IMR-90 (cell line): ENCODE measurements around the gene HNRNPUL1. TPM values are rescaled to one million over a fixed set of nuclear protein-coding genes. Genes with fewer than 3 reads are reported as not detected.

ENCODE experiments used
- ATAC-seq: fragments of 200-7000 bp; cut with Tn5 transposase; 2 replicates; pipeline ENCODE4 v1.9.1; 2020; ENCODE audit warnings: low read depth, mild to moderate bottlenecking, moderate library complexity
- BruUV-seq: library from RNA; stranded (reverse); fragments of 400-500 nt; replicated peaks from 2 replicates; lab custom pipeline; 2021; lab: Mats Ljungman, UMichigan
- CTCF ChIA-PET: fragments of 300-600 bp; formaldehyde crosslinking; extraction: SDS; loops from one replicate; lab custom pipeline; 2021; ENCODE audit warnings: antibody characterized with exemption; lab: Yijun Ruan, JAX
- POLR2A ChIA-PET: fragments of 300-600 bp; sonication (Branson Sonifier 250); formaldehyde crosslinking; loops from one replicate; lab custom pipeline; 2022; ENCODE audit warnings: antibody characterized with exemption; ENCODE audit not compliant: unreplicated experiment; lab: Charles Lee
- DNase-seq: peaks from one replicate; pipeline ENCODE4 v3.0.0; 2013
- H2AFZ ChIP-seq: replicated peaks from 2 replicates; pipeline ENCODE3; 2013; ENCODE audit warnings: low read length, mild to moderate bottlenecking; ENCODE audit not compliant: poor library complexity
- H2AK5ac ChIP-seq: 2 replicates; pipeline ENCODE4 v1.6.1; 2013; ENCODE audit warnings: low read depth, low read length, inconsistent platforms
- H2AK9ac ChIP-seq: replicated peaks from 2 replicates; pipeline ENCODE3; 2013; ENCODE audit warnings: mild to moderate bottlenecking, low read depth, low read length, moderate library complexity; ENCODE audit not compliant: poor library complexity
- H2BK120ac ChIP-seq: 2 replicates; pipeline ENCODE4 v1.6.1; 2013; ENCODE audit warnings: low read depth, low read length, inconsistent platforms
- H2BK15ac ChIP-seq: 3 replicates; pipeline ENCODE4 v1.6.1; 2013; ENCODE audit warnings: low read depth, low read length, inconsistent platforms
- H2BK20ac ChIP-seq: 2 replicates; pipeline ENCODE4 v1.6.1; 2013; ENCODE audit warnings: low read depth, mild to moderate bottlenecking, inconsistent platforms, low read length, moderate library complexity
- H2BK5ac ChIP-seq: 2 replicates; pipeline ENCODE4 v1.6.1; 2013; ENCODE audit warnings: mild to moderate bottlenecking, low read depth, low read length, inconsistent platforms; ENCODE audit not compliant: poor library complexity, severe bottlenecking
- H3K14ac ChIP-seq: replicated peaks from 2 replicates; pipeline ENCODE4 v1.6.1; 2013; ENCODE audit warnings: low read depth, low read length, inconsistent platforms
- H3K18ac ChIP-seq: 2 replicates; pipeline ENCODE4 v1.6.1; 2013; ENCODE audit warnings: low read depth, low read length, control low read depth
- H3K23ac ChIP-seq: 2 replicates; pipeline ENCODE4 v1.6.1; 2013; ENCODE audit warnings: low read depth, low read length, inconsistent platforms
- H3K27ac ChIP-seq: 2 replicates; pipeline ENCODE4 v1.5.1; 2013; ENCODE audit warnings: mild to moderate bottlenecking, control low read depth, low read length; ENCODE audit not compliant: insufficient read depth
- H3K27me3 ChIP-seq: 2 replicates; pipeline ENCODE4 v1.6.1; 2013; ENCODE audit warnings: low read length; ENCODE audit not compliant: control insufficient read depth, insufficient read depth
- H3K36me3 ChIP-seq: 2 replicates; pipeline ENCODE4 v1.6.1; 2013; ENCODE audit warnings: low read length, mixed read lengths; ENCODE audit not compliant: control insufficient read depth, insufficient read depth
- H3K4ac ChIP-seq: 2 replicates; pipeline ENCODE4 v1.6.1; 2013; ENCODE audit warnings: low read depth, low read length, inconsistent platforms
- H3K4me1 ChIP-seq: 2 replicates; pipeline ENCODE4 v1.6.1; 2013; ENCODE audit warnings: low read length, mixed read lengths; ENCODE audit not compliant: control insufficient read depth, insufficient read depth
- H3K4me2 ChIP-seq: 2 replicates; pipeline ENCODE4 v1.6.1; 2013; ENCODE audit warnings: low read depth, mild to moderate bottlenecking, control low read depth, low read length, moderate library complexity
- H3K4me3 ChIP-seq: 2 replicates; pipeline ENCODE4 v1.5.1; 2013; ENCODE audit warnings: low read depth, mild to moderate bottlenecking, control low read depth, low read length, moderate library complexity; ENCODE audit not compliant: insufficient read depth
- H3K56ac ChIP-seq: 2 replicates; pipeline ENCODE4 v1.6.1; 2013; ENCODE audit warnings: low read length, inconsistent platforms; ENCODE audit not compliant: insufficient read depth; ENCODE audit errors: extremely low read depth
- H3K79me1 ChIP-seq, 2 experiments: 2 replicates each; pipeline ENCODE4 v1.6.1; 2013; ENCODE audit warnings: low read length in 2 of 2, inconsistent platforms in 1 of 2, low read depth in 1 of 2
- H3K9ac ChIP-seq: 2 replicates; pipeline ENCODE4 v1.6.1; 2013; ENCODE audit warnings: low read depth, low read length, control low read depth
- H3K9me1 ChIP-seq: 2 replicates; pipeline ENCODE4 v1.6.1; 2013; ENCODE audit warnings: low read length, inconsistent platforms; ENCODE audit not compliant: insufficient read depth
- H3K9me3 ChIP-seq: 2 replicates; pipeline ENCODE4 v1.6.1; 2013; ENCODE audit warnings: low read length; ENCODE audit not compliant: control insufficient read depth, insufficient read depth
- H4K20me1 ChIP-seq: 2 replicates; pipeline ENCODE4 v1.6.1; 2013; ENCODE audit warnings: low read length, inconsistent platforms; ENCODE audit not compliant: insufficient read depth
- H4K5ac ChIP-seq: 2 replicates; pipeline ENCODE4 v1.6.1; 2013; ENCODE audit warnings: mild to moderate bottlenecking, low read depth, low read length, control low read depth
- H4K8ac ChIP-seq, 2 experiments: 2 replicates each; pipeline ENCODE4 v1.6.1; 2013; ENCODE audit warnings: low read depth in 2 of 2, low read length in 2 of 2, control low read depth in 1 of 2, inconsistent platforms in 1 of 2
- H4K91ac ChIP-seq: 2 replicates; pipeline ENCODE4 v1.6.1; 2013; ENCODE audit warnings: low read depth, low read length, inconsistent platforms; ENCODE audit not compliant: insufficient read depth
- BHLHE40 ChIP-seq: fragments of 150-350 bp; IDR thresholded peaks from 2 replicates; pipeline ENCODE4 v1.6.1; 2016; ENCODE audit warnings: mild to moderate bottlenecking, low read depth, low read length
- CEBPB ChIP-seq: IDR thresholded peaks from 2 replicates; pipeline ENCODE4 v1.6.1; 2012; ENCODE audit warnings: low read depth, low read length, improper control_type of control experiment
- CTCF ChIP-seq: conservative IDR thresholded peaks from 2 replicates; pipeline ENCODE4 v1.5.1; 2012; ENCODE audit warnings: mild to moderate bottlenecking, low read depth, low read length, improper control_type of control experiment
- MAZ ChIP-seq: IDR thresholded peaks from 2 replicates; pipeline ENCODE4 v1.6.1; 2012; ENCODE audit warnings: low read depth, mild to moderate bottlenecking, low read length, improper control_type of control experiment, moderate library complexity, borderline replicate concordance
- NFE2L2 ChIP-seq: fragments of 150-350 bp; IDR thresholded peaks from 2 replicates; pipeline ENCODE4 v1.6.1; 2016; ENCODE audit warnings: low read depth, mild to moderate bottlenecking, low read length
- POLR2A ChIP-seq: IDR thresholded peaks from 2 replicates; pipeline ENCODE4 v1.6.1; 2012; ENCODE audit warnings: mild to moderate bottlenecking, low read depth, low read length
- RCOR1 ChIP-seq: IDR thresholded peaks from 2 replicates; pipeline ENCODE4 v1.6.1; 2012; ENCODE audit warnings: mild to moderate bottlenecking, low read length, improper control_type of control experiment; ENCODE audit not compliant: insufficient replicate concordance
- RFX5 ChIP-seq: IDR thresholded peaks from 2 replicates; pipeline ENCODE4 v1.8.0; 2012; ENCODE audit warnings: low read depth, mild to moderate bottlenecking, low read length, moderate library complexity
- WGBS, 2 experiments: methylation state at CpG; one replicate each; pipeline versions ENCODE4 v1.1.5 to v1.1.7; 2013; ENCODE audit warnings: missing lambda C conversion rate in 2 of 2; ENCODE audit not compliant: insufficient read length in 1 of 2; ENCODE audit errors: extremely low coverage in 2 of 2; 5-methylcytosine and 5-hydroxymethylcytosine counted together
- dilution Hi-C: fragments of 300-500 bp; cut with HindIII; formaldehyde crosslinking; loops from one replicate; pipeline ENCODE4 v1.14.3; 2018; ENCODE audit warnings: low sequenced_read_pairs; ENCODE audit not compliant: unreplicated experiment
- in situ Hi-C: fragments of 300-500 bp; cut with MboI; formaldehyde crosslinking; loops from 3 replicates; pipeline ENCODE4 v1.14.3; 2019; ENCODE audit warnings: low sequenced_read_pairs, inconsistent platforms, mixed read lengths
- intact Hi-C: fragments of 100-400 bp; cut with micrococcal nuclease; formaldehyde crosslinking; loops from 2 replicates; pipeline ENCODE4 v1.10.0; 2022
- polyA plus RNA-seq, 3 experiments: library from polyadenylated mRNA; depleted of rRNA; stranded (reverse); fragments of >200 nt; gene quantifications; 2 replicates each; pipeline ENCODE4 v1.2.3, GENCODE V29; 2012; ENCODE audit warnings: low replicate concordance in 1 of 3
- total RNA-seq: library from RNA; depleted of rRNA; stranded (reverse); fragments of >200 nt; gene quantifications from 2 replicates; pipeline ENCODE4 v1.2.3, GENCODE V29; 2012

HNRNPUL1 gene
- total and polyA plus RNA-seq, 2 of the 4 experiments (the other 2 are of a cell fraction), result 50.7 to 67.3 TPM

GRCh38 chr19:41241859-41242258, 22.3 kb upstream of the HNRNPUL1 start:
- Histone ChIP-seq H3K9me3 (no peaks in the 10 kb centered on the region), H3K18ac (no peak overlapping the region), H3K79me1 (peaks cover 69 to 74% of the 10 kb centered on the region in 2 experiments), H4K5ac (no peak overlapping the region; the same call in 1 of the 2 replicates), H4K8ac (no peak overlapping the region; a peak in 1 of 4 replicates), H3K14ac (no peak overlapping the region), H3K23ac (peak overlapping the region; percentile 49; the same call in 1 of the 2 replicates), H4K20me1 (peaks cover 41% of the 10 kb centered on the region), H2AFZ (no peak overlapping the region), H2BK20ac (no peak overlapping the region), H2AK5ac (no peak overlapping the region), H2BK120ac (no peak overlapping the region), H3K36me3 (peaks cover 86% of the 10 kb centered on the region), H3K4me2 (no peak overlapping the region), H3K9me1 (peaks cover 14% of the 10 kb centered on the region), H2AK9ac (peak overlapping the region; percentile 31), H2BK15ac (no peak overlapping the region), H3K4me3 (no peak overlapping the region), H3K27me3 (no peaks in the 10 kb centered on the region), H3K27ac (no peak overlapping the region), H3K4me1 (no peaks in the 10 kb centered on the region), H3K56ac (no peak overlapping the region), H4K91ac (no peak overlapping the region), H3K9ac (no peak overlapping the region), H3K4ac (no peak overlapping the region), H2BK5ac (no peak overlapping the region)
- DNase-seq, result no peak
- intact Hi-C loops, result no loop called here
- 65 to 100% methylated on average over 2 of the region's 5 CpGs for WGBS, 2 experiments
- ChIA-PET CTCF (interaction anchor here (0.6 kb wide), 1 partner anchor 37 kb away, joined by 9 read pairs; no protein-coding TSS in a partner anchor), POLR2A (no interaction called here)
- TF ChIP-seq RFX5, result no peak
- no peak for TF ChIP-seq POLR2A
- TF ChIP-seq BHLHE40, result no peak
- peak; percentile 74 for TF ChIP-seq CEBPB
- TF ChIP-seq NFE2L2, result no peak
- no peak for TF ChIP-seq RCOR1
- no peak for TF ChIP-seq MAZ
- TF ChIP-seq CTCF, result no peak
- no peak for ATAC-seq
- in situ Hi-C loops, result no loop called here
- no TSS peak for BruUV-seq
- dilution Hi-C loops, result no loop called here
